NCI-H526 (cell line): Measurements from ENCODE around the gene ABCG4.
"Not testable (repeated sequence)": the region's sequence is repeated elsewhere in the genome, so short reads cannot be mapped to it uniquely, and the experiment has no call there.

Source experiments
- DNase-seq, 2 experiments: peaks; one replicate each; lab custom pipeline; 2025; lab: John Stamatoyannopoulos, UW

The ABCG4 gene

DNA sequence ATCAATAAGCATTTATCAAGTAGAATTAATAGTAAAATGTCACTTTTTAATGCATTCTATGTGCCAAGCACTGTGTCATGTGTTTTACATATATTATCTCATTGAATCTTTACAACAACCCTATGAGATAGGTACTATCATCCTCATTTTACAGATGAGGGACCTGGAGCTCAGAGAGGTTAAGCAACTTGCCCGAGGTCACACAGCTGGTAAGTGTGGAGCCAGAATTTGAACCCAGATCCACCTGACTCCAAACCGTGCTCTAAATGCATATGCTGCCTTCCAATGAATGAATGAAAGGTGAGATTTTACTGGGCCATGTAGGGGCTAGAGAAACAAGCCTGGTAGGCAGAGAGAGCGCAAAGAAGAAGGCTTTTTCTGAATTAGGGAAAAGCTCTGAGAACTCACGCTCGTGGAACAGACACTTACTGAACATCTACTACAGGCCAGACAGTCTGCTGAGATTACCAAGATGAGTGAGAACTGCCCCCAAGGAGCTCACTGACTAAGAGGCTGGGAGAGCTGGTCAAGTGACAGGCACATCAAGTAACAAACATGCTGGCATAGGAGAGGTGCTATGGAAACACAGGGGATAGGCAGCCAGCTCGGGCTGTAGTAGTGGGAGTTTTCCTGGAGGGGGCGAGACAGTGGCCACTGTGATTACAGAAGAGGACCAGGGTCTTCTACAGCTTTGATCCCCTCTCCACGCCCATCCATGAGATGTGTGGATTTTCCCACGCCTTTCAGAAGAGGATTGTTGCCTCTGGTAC is 4.4 kb downstream of the ABCG4 start:
- peak in 1 of 2 experiments; percentile 33 for DNase-seq

DNA sequence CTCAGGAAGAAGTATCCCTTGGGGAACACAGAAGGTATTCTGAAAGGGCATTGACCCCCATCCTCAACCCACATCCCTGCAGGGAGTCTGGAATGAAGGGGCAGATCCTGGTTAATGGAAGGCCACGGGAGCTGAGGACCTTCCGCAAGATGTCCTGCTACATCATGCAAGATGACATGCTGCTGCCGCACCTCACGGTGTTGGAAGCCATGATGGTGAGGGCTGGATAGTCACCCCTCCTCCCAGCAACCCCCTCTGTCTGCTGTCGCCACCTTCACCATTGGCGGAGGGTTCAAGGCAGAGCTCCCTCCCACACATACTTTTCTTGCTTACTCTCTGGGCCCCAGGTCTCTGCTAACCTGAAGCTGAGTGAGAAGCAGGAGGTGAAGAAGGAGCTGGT is 5.3 kb downstream of the ABCG4 start:
- DNase-seq, result no peak

DNA sequence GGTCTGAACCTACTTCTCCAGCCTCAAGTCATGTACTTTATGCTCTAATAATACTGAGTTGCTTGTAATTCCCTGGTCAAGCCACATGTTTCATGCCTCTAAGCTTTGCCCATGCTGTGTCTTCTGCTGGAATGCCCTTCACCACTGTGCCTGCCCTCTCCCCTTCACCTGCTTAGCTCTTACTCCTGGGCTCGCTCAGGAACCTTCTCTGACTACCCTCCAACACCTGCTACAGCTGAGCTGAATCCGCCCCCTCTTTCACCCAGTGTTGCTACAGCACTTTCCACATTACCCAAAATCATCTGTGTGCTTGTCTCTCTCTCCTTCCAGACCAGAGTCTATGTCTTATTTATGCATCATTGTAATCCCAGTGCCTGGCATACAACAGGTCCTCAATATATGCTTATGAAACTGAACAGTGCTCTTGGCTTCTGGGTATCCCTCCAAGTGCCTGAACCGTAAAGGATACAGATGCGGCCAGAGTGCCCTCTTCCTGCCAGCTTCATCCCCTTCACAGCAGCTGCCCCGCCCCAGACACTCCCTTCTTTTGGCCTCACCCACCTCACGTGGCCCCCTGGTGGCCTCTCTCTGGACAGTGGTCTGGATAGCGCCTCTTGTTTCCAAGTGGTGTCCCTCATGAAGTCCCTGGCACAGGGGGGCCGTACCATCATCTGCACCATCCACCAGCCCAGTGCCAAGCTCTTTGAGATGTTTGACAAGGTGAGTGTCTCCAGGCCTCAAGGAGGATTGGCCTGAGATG is 7.1 kb downstream of the ABCG4 start:
- DNase-seq, result no peak

DNA sequence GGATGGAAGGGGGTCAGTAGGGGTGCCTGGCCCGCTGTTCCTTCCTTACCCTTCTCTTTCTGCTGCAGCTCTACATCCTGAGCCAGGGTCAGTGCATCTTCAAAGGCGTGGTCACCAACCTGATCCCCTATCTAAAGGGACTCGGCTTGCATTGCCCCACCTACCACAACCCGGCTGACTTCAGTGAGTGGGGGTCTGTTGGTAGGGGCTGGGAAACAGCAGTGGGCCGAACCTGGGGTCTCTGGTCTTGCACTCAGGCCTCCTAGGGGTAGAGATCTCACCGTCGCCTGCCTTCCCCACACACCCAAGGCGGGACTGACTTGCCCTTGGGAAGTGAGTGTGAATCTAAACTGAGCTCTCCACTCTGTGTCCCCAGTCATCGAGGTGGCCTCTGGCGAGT is 7.6 kb downstream of the ABCG4 start:
- no peak for DNase-seq

DNA sequence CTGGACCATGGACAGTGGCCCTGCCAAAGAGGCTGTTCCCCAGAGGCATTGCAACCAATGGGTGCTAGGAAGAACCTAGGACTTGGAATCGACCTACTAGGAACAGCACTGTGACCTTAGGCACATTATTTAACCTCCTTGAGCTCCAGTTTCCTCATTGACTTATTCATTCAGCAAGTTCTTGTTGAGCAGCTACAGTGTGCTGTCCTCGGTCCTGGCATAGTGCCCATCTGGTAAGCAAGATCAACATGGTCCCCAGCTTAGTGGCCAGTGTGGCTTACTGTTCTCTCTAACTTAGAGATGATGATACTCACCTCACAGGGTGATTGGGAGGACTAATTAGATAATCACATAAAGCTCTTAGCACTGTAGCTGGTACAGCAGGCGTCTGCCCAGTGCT is 8.2 kb downstream of the ABCG4 start:
- DNase-seq, result no peak

DNA sequence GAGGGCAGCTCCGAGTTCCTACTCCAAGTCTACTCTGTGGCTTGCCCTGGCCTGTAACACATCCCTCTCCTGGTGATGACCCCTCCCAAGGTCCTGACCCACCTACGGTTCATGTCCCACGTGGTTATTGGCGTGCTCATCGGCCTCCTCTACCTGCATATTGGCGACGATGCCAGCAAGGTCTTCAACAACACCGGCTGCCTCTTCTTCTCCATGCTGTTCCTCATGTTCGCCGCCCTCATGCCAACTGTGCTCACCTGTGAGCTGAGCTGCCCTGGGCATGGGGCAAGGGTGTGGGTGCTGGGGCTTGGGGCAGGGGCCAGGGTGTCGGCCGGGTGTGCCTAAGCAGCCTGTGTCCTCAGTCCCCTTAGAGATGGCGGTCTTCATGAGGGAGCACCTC is 9.6 kb downstream of the ABCG4 start:
- no peak for DNase-seq

DNA sequence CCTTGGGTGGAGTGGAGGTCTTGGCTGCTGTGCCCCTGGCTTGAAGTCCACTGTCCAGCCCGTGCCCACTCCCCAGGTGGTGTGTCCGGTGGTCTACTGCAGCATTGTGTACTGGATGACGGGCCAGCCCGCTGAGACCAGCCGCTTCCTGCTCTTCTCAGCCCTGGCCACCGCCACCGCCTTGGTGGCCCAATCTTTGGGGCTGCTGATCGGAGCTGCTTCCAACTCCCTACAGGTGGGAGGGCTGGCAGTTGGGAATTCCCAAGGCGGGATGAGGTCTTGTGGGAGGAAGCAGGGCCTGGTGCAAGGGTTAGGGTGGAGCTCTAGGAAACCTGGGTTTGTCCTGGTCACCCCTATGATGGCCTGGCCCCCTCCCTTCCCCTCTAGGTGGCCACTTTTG is 11.3 kb downstream of the ABCG4 start:
- DNase-seq, result no peak

DNA sequence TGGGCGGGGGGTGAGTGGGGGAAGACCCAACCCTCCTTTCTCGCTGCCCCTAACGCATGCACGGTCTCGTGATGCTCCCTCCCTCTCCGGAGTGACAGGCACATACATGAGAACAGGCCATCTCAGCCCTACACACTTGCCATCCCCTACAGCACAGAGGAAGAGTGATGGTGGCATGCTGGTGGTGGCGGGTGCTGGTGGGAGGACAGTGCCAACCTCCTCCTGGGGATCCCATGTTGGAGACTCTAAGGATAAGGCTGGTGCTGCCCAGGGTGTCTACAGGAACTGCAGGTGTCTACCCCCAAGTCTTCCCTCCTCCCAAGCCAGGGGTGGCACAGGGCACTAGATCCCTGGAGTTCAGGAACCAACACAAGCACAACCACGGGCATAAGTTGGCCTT is 13.0 kb downstream of the ABCG4 start:
- no peak for DNase-seq

DNA sequence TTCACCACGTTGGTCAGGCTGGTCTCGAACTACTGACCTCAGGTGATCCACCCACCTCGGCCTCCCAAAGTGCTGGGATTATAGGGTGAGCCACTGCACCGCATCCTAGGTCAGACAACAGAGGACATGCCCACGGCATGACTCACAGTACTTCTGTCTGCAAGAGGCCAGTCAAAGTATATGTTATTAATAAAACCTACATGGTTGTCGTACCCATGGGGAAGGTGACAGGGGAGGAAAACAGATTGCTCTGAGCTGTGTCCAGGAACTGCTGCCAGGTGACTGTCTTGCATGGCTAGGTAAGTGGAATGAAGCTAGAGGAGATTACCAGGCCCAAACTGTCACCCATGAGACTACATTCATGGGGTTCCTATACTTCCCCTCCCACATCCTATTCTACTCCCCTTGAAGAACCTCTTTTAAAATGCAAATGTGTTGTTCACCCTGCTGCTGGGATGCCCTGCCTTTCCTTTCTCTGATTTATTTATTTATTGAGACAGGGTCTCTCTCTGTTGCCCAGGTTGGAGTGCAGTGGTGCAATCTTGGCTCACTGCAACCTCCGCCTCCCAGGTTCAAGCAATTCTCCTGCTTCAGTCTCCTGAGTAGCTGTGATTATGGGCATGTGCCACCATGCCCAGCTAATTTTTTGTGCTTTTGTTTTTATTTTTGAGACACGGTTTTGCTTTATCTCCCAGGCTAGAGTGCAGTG is 17.7 kb downstream of the ABCG4 start:
- DNase-seq, result no peak

DNA sequence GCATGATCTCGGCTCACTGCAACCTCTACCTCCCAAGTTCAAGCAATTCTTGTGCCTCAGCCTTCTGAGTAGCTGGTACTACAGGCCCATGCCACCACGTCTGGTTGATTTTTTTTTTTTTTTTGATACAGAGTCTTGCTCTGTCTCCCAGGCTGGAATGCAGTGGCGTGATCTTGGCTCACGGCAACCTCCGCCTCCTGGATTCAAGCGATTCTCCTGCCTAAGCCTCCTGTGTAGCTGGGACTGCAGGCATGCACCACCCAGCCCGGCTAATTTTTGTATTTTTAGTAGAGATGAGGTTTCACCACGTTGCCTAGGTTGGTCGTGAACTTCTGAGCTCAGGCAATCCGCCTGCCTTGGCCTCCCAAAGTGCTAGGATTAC is 18.2 kb downstream of the ABCG4 start:
- DNase-seq, result not testable (repeated sequence)

DNA sequence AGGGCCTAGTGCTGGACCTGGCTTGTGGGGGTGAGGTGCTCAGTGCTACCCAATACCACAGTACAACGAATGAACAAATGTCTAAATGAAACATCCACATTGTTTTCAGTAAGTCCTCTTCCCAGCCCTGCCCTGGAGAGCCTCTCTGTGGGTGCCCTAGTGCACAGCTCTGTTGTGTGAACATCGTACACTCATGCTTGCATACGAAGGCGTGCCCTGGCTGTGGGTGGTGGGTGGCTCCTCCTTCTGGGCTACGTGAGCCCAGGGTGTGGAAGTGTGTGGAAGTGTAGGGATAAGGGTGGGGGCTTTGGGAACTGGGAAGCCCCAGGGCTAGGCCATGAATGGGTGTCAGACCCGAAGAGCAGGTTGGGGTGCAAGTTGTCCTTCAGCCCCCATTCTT is 19.1 kb downstream of the ABCG4 start:
- no peak for DNase-seq

DNA sequence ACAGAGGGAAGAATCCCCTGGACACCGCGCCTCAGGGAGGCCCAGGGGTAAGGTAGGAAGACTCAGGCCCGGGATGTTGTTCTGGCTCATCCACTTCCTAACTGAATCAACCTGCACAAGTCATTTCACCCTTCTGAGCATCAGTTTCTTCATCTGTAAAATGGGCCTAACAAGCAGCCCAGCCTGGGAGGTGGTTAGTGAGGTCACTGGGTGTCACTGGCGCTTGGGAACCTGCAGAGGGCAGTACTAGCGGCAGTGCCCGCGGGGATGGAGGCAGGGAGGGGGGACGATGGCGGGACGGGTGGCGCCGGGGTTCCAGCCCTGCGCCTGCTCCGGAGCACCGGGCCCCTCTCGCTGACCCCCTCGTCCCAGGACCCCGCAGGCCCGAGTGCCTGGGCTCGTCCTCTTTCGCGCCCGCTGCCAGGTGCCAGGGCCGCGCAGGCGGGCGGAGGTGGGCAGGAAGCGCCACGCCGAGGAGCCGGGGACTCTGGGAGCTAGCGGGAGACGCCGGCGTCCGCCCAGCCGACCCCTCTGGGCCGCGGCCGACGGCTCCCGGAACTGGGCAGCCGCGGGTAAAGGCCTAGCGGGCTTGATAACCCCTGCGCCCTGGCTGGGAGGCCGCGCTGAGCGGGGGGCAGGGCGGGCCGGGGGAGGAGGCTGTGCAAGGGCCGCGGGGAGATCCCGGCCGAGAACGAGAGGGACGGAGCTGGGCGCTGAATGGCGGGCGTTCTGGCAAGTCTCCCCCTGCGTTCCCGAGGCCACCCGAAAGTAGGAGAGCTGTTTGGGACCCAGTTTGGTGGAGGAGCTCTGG is 19.8 kb downstream of the ABCG4 start, which contains the start of gene NLRX1:
NLRX1 (plus strand) TSS at position 255 of the 811 bp plus-strand sequence. CDS start 2,679 bp downstream, outside the sequence.
- peak; percentile 85 to 96 for DNase-seq

DNA sequence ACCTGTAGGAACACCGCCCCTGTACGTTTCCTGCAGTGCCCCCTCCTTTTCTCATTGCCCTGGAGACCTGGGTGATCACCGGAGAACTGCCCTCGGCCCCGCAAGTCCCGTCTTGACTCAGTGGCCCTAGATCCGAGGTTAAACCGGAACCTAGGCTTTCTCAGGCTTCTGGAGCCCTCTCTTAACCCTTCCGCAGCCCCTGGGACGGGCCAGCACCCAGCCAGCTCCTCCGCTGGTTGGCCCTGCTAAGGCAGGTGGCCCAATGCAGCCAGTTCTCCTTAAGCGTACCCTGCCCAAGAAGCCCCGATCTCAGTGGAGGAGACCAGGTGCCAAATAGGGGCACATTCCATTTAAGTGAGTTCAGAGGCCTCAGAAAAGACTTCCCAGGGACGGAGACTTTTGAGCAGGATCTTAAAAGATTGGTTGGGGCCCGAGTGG is 20.4 kb downstream of the ABCG4 start:
- peak in 1 of 2 experiments; percentile 69 for DNase-seq

DNA sequence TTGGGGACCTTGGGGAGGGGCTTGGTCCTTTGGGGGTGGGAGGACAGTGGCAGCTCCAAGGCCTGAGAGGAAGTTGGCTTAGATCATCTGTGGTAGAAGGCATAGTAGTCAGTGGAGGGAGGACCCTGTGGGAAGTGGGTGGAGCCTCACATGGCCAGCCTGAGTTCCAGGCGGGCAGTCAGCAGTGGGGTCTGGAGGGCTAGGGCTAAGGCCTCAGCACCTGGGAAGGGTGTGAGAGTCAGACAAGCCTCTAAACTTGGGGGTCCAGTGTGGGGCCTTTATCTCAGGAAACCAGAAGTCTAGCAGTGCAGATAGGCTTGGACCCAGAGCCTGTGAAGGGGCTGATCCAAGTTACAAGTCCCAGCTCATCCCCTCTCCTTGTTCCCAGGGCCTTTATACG is 23.7 kb downstream of the ABCG4 start:
- no peak for DNase-seq

DNA sequence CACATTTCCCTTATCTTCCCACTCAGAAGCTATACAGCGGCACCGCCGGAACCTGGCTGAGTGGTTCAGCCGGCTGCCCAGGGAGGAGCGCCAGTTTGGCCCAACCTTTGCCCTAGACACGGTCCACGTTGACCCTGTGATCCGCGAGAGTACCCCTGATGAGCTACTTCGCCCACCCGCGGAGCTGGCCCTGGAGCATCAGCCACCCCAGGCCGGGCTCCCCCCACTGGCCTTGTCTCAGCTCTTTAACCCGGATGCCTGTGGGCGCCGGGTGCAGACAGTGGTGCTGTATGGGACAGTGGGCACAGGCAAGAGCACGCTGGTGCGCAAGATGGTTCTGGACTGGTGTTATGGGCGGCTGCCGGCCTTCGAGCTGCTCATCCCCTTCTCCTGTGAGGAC is 24.6 kb downstream of the ABCG4 start:
- DNase-seq, result no peak

DNA sequence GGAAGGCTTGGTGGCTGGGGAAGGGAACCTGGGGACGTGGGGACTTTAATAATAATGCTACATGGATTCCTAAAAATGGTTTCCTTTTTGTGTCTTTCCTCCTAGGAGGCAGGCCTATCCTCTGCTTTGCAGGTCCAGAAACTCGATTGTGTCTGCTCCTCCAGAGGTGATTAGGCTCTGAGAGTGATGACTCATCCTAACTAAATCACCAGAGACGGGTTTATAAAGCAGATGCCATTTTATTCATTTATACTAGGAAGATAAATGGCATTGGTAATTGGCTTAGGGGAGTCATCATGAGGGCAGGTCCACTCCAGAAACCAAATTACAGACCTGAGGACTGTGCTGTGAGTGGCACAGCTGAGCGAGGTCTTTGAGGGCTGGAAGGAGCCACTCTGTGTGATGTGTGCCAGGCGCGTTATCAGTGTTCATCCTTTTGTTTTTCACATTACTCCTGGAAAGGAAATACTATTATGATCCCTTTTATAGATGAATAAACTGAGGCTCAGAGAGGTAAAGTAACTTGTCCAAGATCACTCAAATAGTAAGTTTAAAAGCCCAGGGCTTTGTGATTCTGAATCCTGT is 26.7 kb downstream of the ABCG4 start:
- DNase-seq, result no peak

DNA sequence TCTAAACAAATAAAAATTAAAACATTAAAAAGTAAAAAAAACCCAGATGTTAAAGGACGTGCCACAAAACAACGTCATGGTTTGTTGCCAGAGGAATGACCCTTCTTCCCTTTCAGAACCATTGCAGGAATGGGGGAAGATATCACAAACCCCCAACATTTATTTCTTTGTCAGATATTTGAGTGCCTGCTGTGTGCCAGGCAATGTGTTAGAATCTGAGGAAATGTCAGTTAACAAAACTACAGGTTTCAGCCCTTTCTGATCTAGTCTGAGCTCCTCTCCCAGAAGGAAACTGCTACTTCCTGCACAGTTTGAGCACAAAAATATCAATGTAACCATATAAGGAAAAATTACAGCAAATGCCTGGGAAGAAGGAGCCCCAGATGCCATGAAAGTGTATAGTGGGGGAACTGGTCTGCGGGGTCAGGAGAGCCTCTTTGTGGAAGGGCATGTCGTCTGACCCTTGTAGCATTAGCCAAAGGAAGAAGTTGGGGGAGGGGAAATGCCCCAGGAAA is 29.4 kb downstream of the ABCG4 start:
- DNase-seq, result no peak

DNA sequence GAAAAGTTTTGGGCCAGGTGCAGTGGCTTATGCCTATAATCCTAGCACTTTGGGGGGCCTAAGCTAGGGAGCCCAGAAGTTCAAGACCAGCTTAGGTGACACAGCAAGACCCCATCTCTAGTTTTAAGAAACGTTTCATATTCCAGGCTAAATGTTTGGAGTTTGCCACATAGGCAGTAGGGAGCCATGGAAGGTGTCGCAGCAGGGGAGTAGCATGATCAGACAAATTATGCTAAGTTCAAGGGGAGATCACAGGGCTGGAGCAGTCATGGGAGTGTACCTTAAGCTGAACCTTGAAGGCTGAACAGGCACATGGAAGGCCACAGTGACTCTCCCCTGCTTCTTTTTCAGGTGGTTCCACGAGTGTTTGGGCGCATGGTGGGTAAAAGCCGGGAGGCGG is 30.5 kb downstream of the ABCG4 start:
- DNase-seq, result no peak

DNA sequence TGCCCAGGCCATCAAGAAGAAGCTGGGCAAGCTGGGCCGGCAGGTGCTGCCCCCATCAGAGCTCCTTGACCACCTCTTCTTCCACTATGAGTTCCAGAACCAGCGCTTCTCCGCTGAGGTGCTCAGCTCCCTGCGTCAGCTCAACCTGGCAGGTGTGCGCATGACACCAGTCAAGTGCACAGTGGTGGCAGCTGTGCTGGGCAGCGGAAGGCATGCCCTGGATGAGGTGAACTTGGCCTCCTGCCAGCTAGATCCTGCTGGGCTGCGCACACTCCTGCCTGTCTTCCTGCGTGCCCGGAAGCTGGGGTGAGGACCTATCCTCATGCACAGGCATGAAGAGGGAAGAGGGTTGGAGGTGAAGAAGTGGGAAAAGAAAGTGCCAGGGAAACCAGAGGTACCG is 31.1 kb downstream of the ABCG4 start:
- peak in 1 of 2 experiments; percentile 58 for DNase-seq

DNA sequence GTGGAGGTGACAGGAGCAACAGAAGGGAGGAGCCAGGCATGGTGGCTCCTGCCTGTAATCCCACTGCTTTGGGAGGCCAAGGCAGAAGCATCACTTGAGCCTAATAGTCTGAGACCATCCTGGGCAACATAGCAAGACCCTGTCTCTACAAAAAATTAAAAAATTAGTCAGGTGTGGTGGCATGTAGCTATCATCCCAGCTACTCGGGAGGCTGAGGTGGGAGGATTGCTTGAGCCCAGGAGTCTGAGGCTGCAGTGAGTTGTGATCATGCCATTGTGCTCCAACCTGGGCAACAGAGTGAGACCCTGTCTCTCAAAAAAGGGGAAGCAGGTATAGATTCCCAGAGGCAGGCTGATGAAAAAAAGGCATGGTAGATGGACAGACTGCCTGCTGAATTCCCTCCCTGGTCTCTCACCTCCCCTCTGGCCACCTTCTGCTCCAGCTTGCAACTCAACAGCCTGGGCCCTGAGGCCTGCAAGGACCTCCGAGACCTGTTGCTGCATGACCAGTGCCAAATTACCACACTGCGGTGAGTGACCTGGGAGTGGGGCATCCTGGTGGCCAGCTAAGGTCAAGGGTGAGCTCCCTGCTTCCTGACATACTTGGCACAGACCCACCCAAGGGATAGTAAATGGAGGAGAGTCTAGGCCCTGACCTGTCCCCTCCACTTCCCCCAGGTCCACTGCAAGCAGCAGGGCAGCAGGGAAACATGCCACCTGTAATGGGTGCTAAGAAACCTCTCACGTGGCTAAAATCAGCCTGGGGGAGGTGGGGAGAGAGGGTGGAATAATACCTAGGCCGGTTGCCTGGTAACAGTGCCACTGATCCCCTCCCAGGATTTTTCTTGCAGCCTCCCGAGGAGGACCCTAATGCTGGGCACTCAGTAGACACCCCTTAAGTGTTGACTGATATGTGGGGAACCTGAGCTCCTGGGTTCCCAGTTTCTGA is 32.2 kb downstream of the ABCG4 start:
- no peak for DNase-seq
